NT2/D1 (cell line): ENCODE measurements around the gene RETREG1.

Experiments used
- SUZ12 ChIP-seq: IDR thresholded peaks from 2 replicates; pipeline ENCODE4 v1.6.1; 2011; ENCODE audit not compliant: insufficient read length, insufficient read depth; ENCODE audit errors: extremely low read depth
- YY1 ChIP-seq: IDR thresholded peaks from 2 replicates; pipeline ENCODE4 v1.6.1; 2011; ENCODE audit not compliant: insufficient read length, insufficient read depth

DNA sequence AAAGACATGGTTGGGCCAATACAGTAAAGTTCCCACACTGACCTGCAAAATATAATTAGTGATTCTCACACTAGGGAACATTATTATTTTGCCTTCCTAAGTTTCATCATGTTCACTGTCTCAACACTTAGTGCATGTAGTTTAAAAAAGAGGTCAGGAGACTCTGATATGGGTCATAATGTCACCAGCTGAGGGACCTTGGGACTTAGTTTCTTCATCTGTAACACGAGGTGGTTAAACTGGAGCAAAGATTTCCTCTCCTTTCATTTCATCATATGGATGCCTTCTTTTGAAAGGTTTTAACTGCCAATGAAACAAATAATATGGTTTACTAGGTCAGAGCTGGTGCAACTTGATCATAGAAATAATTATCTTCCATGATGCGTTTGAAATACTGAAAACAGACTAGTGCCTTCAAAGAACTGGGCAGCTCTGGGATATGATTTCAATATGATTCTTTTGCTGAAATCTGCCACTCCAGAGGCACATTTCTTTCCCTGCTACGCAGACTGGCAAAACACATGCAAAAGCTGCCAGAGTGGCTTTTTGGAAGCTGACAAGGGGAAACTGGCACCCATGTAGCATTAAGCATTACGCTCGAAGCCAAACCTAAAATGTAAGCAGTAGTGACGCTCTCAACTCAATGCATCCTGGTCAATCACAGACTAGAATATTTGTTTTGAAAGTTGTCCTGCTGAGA is 20.8 kb downstream of the RETREG1 start:
- TF ChIP-seq SUZ12, result no peak
- no peak for TF ChIP-seq YY1
